OCI-LY3 (cell line): ENCODE results near the gene NPAT.

Experiments used
- H2AFZ ChIP-seq: fragments of 200-600, 300-600 bp; shearing (Covaris generic); 2 replicates; pipeline ENCODE4 v1.6.0; 2014; ENCODE audit warnings: antibody characterized with exemption, low read depth, low read length
- H3K27ac ChIP-seq: fragments of 200-600, 300-600 bp; sonication (generic); 2 replicates; pipeline ENCODE4 v1.5.1; 2014; ENCODE audit warnings: mild to moderate bottlenecking, low read length, moderate library complexity, mixed read lengths
- H3K27me3 ChIP-seq: fragments of 200-600, 300-600 bp; sonication (generic); 2 replicates; pipeline ENCODE4 v1.6.1; 2014; ENCODE audit warnings: low read depth, low read length, mixed read lengths
- H3K36me3 ChIP-seq: fragments of 200-600, 300-600 bp; sonication (generic); replicated peaks from 2 replicates; pipeline ENCODE3; 2014; ENCODE audit warnings: low read depth, low read length, mixed read lengths
- H3K4me1 ChIP-seq: fragments of 300-600, 200-600 bp; sonication (generic); 2 replicates; pipeline ENCODE4 v1.6.1; 2014; ENCODE audit warnings: low read length, mixed read lengths
- H3K4me2 ChIP-seq: fragments of 200-600, 300-600 bp; sonication (generic); 2 replicates; pipeline ENCODE4 v1.6.1; 2014; ENCODE audit warnings: low read length, mixed read lengths
- H3K4me3 ChIP-seq: fragments of 300-600, 200-600 bp; sonication (generic); 2 replicates; pipeline ENCODE4 v1.5.1; 2014; ENCODE audit warnings: antibody characterized with exemption, mild to moderate bottlenecking, low read length, moderate library complexity
- H3K79me2 ChIP-seq: fragments of 300-600, 200-600 bp; shearing (Covaris generic); 2 replicates; pipeline ENCODE4 v1.6.1; 2014; ENCODE audit warnings: mild to moderate bottlenecking, low read length, mixed read lengths
- H3K9ac ChIP-seq: fragments of 300-600, 200-600 bp; shearing (Covaris generic); 2 replicates; pipeline ENCODE4 v1.6.0; 2014; ENCODE audit warnings: mild to moderate bottlenecking, low read length, moderate library complexity
- H3K9me3 ChIP-seq: fragments of 200-600, 300-600 bp; shearing (Covaris generic); 2 replicates; pipeline ENCODE4 v1.6.1; 2014; ENCODE audit warnings: low read length, mixed read lengths; ENCODE audit not compliant: insufficient read depth
- H4K20me1 ChIP-seq: fragments of 200-600, 300-600 bp; sonication (generic); 2 replicates; pipeline ENCODE4 v1.6.1; 2016; ENCODE audit warnings: low read length, mixed read lengths; ENCODE audit not compliant: insufficient read depth
- CTCF ChIP-seq: fragments of 200-600, 300-600 bp; sonication (generic); IDR thresholded peaks from 2 replicates; pipeline ENCODE4 v1.5.1; 2014; ENCODE audit warnings: antibody characterized with exemption, low read length, low read depth
- EZH2phosphoT487 ChIP-seq: fragments of 200-600 bp; shearing (Covaris generic); IDR thresholded peaks from 2 replicates; pipeline ENCODE4 v1.6.1; 2018; ENCODE audit warnings: antibody characterized with exemption, mixed run types, low read depth

The NPAT gene

DNA sequence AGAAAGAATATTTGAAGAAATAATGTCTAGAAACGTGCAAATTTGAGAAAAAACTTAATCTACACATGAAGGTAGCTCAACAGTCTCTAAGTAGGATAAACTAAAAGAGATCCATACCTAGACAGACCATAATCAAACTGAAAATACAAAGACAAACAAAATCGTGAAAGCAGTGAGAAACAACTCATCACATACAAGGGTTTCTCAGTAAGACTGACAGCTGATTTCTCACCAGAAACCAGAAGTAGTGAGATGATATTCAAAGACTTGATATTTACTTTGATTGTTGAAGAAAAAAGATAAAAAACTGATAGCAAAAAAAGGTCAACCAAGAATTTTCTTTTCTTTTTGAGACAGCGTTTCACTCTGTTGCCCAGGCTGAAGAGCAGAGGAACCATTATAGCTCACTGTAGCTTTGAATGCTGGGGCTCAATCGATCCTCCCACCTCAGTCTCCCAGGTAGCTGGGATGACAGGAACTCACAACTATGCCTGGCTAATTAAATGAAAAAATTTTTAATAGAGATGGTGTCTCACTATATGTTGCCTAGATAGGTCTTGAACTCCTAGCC is 17.4 kb downstream of the NPAT start:
- Histone ChIP-seq H2AFZ (no peak overlapping the region), H3K4me3 (no peak overlapping the region), H3K27ac (no peak overlapping the region), H3K36me3 (peaks cover 69% of the 10 kb centered on the region), H3K79me2 (peaks cover 82% of the 10 kb centered on the region), H3K9ac (no peak overlapping the region), H3K9me3 (peaks cover 12% of the 10 kb centered on the region; the same call in 1 of the 2 replicates), H4K20me1 (peaks cover 26% of the 10 kb centered on the region), H3K4me1 (peaks cover 19% of the 10 kb centered on the region), H3K4me2 (no peak overlapping the region), H3K27me3 (no peaks in the 10 kb centered on the region)
- TF ChIP-seq CTCF (no peak), EZH2phosphoT487 (no peak)

- Histone ChIP-seq H3K27ac (no peak overlapping the region), H4K20me1 (peaks cover 31% of the 10 kb centered on the region), H2AFZ (no peak overlapping the region), H3K4me2 (no peak overlapping the region), H3K4me1 (peaks cover 26% of the 10 kb centered on the region), H3K36me3 (peaks cover 70% of the 10 kb centered on the region), H3K79me2 (peaks cover 82% of the 10 kb centered on the region), H3K9ac (no peak overlapping the region), H3K4me3 (no peak overlapping the region), H3K9me3 (peaks cover 12% of the 10 kb centered on the region; the same call in 1 of the 2 replicates), H3K27me3 (no peaks in the 10 kb centered on the region)
- TF ChIP-seq CTCF = no peak
- no peak for TF ChIP-seq EZH2phosphoT487
These were observed 18.1 kb downstream of the NPAT start for GRCh38 chr11:108204376-108204775.

DNA sequence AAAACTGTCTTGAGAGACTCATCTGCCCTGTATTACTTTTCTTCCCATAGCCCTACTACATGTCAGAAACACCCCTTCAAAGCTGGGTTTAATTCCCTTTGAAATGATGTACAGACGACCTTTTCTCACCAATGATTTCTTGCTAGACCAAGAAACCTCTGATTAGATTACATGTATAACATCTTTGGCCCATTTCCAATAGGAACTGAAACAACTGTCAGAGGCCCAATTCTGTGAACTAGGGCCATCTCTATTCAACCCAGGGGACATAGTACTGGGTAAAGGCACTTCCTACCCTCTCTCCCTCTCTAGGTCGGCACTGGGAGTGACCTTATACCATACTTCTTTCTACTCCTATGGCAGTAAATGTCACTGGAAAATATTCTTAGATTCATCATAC is 19.4 kb downstream of the NPAT start:
- H3K79me2 ChIP-seq = peaks cover 84% of the 10 kb centered on the region

More for the DNA sequence above, 19.4 kb downstream of the NPAT start:
- Histone ChIP-seq H3K27ac (no peak overlapping the region), H2AFZ (no peak overlapping the region), H3K4me3 (no peak overlapping the region), H3K27me3 (no peaks in the 10 kb centered on the region), H3K9me3 (peaks cover 12% of the 10 kb centered on the region; the same call in 1 of the 2 replicates), H4K20me1 (peaks cover 43% of the 10 kb centered on the region), H3K36me3 (peaks cover 70% of the 10 kb centered on the region), H3K4me2 (no peak overlapping the region), H3K9ac (no peak overlapping the region), H3K4me1 (peaks cover 33% of the 10 kb centered on the region)
- no peak for TF ChIP-seq CTCF
- TF ChIP-seq EZH2phosphoT487 = no peak
